ENCODE data around the gene ABHD12. TPM values are rescaled to one million over a fixed set of nuclear protein-coding genes. Genes with fewer than 3 reads are reported as not detected.
A peak's percentile ranks its signal among the peaks of the same experiment; 100 is the strongest.

The ABHD12 gene
- polyA plus RNA-seq, 3 donors, result 40.0 to 49.7 (median 47.9) TPM

DNA sequence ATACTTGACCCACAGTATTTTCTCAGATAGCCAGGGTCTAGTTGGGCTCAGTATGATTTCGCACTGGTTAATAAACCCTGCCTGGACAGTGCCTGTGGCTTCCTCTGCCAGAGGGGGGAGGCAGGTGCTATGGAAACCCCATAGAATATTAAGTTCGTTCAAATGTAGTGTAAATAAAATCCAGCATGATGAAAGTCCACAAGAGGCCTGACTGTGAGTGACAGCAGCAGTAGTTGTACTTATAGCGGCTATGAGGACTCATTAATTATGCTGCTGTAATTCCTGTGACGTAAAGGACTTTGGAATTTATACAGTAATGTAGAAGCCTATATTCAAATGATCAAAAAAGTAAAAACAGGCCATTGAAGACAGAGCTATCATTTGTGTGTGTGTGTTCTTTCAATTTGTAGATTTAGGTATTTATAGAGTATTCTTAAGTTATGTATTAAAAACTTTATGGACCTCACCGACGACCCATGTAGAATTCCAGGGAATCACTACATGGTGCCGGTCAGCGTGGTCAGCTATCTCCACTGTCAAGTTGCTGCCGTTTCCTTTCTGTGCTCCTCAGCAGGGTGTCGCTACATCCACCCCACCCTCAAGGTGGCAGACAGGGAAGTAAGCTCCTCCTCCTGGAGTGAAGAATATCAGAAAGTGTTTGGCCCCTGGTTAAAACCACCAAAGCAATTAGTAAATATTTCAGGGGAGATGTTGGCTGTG lies 132.7 kb downstream of the ABHD12 start:
- DNase-seq (ENCODE audit: extremely low read depth in 1 of 11, low read depth in 9 of 11, low spot score in 4 of 11), result no peak

- DNase-seq (ENCODE audit: extremely low read depth in 1 of 11, low read depth in 9 of 11, low spot score in 4 of 11), result no peak
Observed at GRCh38 chr20:25257130-25257529, 133.5 kb downstream of the ABHD12 start.

- no peak for DNase-seq (ENCODE audit: extremely low read depth in 1 of 11, low read depth in 9 of 11, low spot score in 4 of 11)
Observed at GRCh38 chr20:25256226-25256859, 134.3 kb downstream of the ABHD12 start.

GRCh38 chr20:25254986-25255680 lies 135.5 kb downstream of the ABHD12 start:
- DNase-seq (ENCODE audit: extremely low read depth in 1 of 11, low read depth in 9 of 11, low spot score in 4 of 11), result no peak

- no peak for DNase-seq (ENCODE audit: extremely low read depth in 1 of 11, low read depth in 9 of 11, low spot score in 4 of 11)
Observed at GRCh38 chr20:25254571-25254970, 136.1 kb downstream of the ABHD12 start.

DNA sequence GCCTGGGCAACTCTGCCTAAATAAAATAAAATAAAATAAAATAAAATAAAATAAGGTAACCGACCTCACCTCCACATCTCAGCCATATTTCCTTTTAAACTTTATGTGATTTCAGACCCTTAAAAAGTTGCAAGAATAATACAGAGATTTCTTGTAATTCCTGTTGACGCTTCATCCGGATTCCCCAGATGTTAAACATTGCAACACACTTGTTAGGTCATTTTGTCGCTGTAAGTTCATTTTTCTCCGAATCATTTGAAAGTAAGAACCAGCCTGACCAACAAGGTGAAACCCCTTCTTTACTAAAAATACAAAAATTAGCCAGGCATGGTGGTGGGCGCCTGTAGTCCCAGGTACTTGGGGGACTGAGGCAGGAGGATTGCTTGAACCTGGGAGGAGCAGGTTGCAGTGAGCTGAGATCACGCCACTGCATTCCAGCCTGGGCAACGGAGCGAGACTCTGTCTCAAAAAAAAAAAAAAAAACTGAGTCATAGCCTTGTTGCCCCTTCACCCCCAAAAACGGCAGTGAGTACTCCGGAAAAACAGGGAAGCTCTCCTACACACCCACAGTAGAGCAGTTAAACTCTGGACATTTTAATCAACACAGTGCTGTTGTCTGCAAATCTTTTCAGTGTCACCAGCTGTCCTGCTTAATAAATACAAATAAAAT lies 136.9 kb downstream of the ABHD12 start:
- DNase-seq (ENCODE audit: extremely low read depth in 1 of 11, low read depth in 9 of 11, low spot score in 4 of 11), result no peak

GRCh38 chr20:25252686-25253421 lies 137.8 kb downstream of the ABHD12 start:
- DNase-seq (ENCODE audit: extremely low read depth in 1 of 11, low read depth in 9 of 11, low spot score in 4 of 11), result no peak

- no peak for DNase-seq (ENCODE audit: extremely low read depth in 1 of 11, low read depth in 9 of 11, low spot score in 4 of 11)
Observed at GRCh38 chr20:25252230-25252651, 138.4 kb downstream of the ABHD12 start.

DNA sequence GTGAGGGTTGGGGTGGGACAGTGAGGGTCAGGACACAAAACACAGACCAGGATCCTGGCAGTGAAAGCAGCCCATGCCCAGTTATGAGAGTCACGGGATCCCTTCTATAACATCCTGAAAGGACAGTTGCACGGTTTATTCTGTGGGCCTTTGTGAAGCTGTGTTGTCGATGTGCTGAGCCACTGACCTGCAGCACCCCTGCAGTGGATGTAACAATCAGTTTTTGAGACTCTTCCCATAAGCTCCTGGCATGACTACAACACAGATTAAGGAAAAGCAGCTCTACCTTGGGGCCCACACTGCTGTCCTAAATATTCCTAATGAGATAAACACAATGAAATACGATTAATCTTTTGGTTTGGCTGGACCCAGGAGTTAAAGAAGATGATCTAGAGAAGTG lies 139.1 kb downstream of the ABHD12 start:
- DNase-seq (ENCODE audit: extremely low read depth in 1 of 11, low read depth in 9 of 11, low spot score in 4 of 11), result no peak

GRCh38 chr20:25251019-25251418 lies 139.6 kb downstream of the ABHD12 start:
- DNase-seq (ENCODE audit: extremely low read depth in 1 of 11, low read depth in 9 of 11, low spot score in 4 of 11), result no peak

- peak in 3 of 11 donors; percentile 15 to 22 (median 20) for DNase-seq (ENCODE audit: extremely low read depth in 1 of 11, low read depth in 9 of 11, low spot score in 4 of 11)
Observed at GRCh38 chr20:25250508-25250907, 140.1 kb downstream of the ABHD12 start.

Other genes starting within 250 kb of the ABHD12 start
- 10 to 100 TPM; 45.1 to 50.4 (median 48.9) TPM for gene ENTPD6, start 195.1 kb downstream of the ABHD12 start, polyA plus RNA-seq (ENCODE audit: insufficient read length in 3 of 3)
- gene PYGB, start 142.8 kb downstream of the ABHD12 start, polyA plus RNA-seq (ENCODE audit: insufficient read length in 3 of 3), result 10 to 100 TPM; 45.6 to 53.2 (median 51.1) TPM
- 10 to 100 TPM; 18.9 to 21.0 (median 21.0) TPM for gene GINS1, start 16.8 kb upstream of the ABHD12 start, polyA plus RNA-seq (ENCODE audit: insufficient read length in 3 of 3)
- gene NINL, start 194.7 kb upstream of the ABHD12 start, polyA plus RNA-seq (ENCODE audit: insufficient read length in 3 of 3), result 10 to 100 TPM; 41.8 to 60.2 (median 57.6) TPM
- gene NANP, start 233.2 kb upstream of the ABHD12 start, polyA plus RNA-seq (ENCODE audit: insufficient read length in 3 of 3), result 1 to 10 TPM; 5.9 to 6.6 (median 6.5) TPM